Endothelial cell of umbilical vein (primary cell): ENCODE measurements around the gene NKD1. TPM values are rescaled to one million over a fixed set of nuclear protein-coding genes. Genes with fewer than 3 reads are reported as not detected.

Source experiments
- BruUV-seq: library from RNA; stranded (reverse); fragments of 400-500 nt; replicated peaks from 2 replicates; lab custom pipeline; 2021; lab: Mats Ljungman, UMichigan
- CTCF ChIA-PET: fragments of 300-600, 350-600 bp; sonication (Branson Sonifier 250); formaldehyde crosslinking; loops from one replicate; lab custom pipeline; 2021; ENCODE audit warnings: antibody characterized with exemption, inconsistent platforms; lab: Charles Lee
- POLR2A ChIA-PET: fragments of 300-600, 350-600 bp; sonication (Branson Sonifier 250); formaldehyde crosslinking; loops from one replicate; lab custom pipeline; 2021; ENCODE audit warnings: antibody characterized with exemption, inconsistent platforms; lab: Charles Lee
- DNase-seq: peaks from one replicate; pipeline ENCODE4 v3.0.0-alpha.2; 2011; ENCODE audit warnings: low read depth, low spot score
- FAIRE-seq: peaks from 2 replicates; lab custom pipeline; 2011; peaks lifted over from hg19 to GRCh38; lab: Jason Lieb, UNC
- H2AFZ ChIP-seq: 2 replicates; pipeline ENCODE4 v1.6.0; 2012; ENCODE audit warnings: low read depth, low read length, control low read depth, inconsistent platforms
- H3K27ac ChIP-seq: 2 replicates; pipeline ENCODE4 v1.5.1; 2011; ENCODE audit warnings: low read depth, mild to moderate bottlenecking, control low read depth, low read length, moderate library complexity; ENCODE audit not compliant: insufficient read depth
- H3K27me3 ChIP-seq, 2 experiments: 2 replicates each; pipeline versions ENCODE4 v1.6.0 to v1.6.1; 2011; ENCODE audit warnings: low read length in 2 of 2, mixed read lengths in 1 of 2; ENCODE audit not compliant: control insufficient read depth in 2 of 2, insufficient read depth in 2 of 2
- H3K36me3 ChIP-seq, 2 experiments: 2 replicates in 1 of 2; 3 replicates in 1 of 2; pipeline ENCODE4 v1.5.1; 2011; ENCODE audit warnings: low read length in 2 of 2, mild to moderate bottlenecking in 1 of 2, moderate library complexity in 1 of 2; ENCODE audit not compliant: control insufficient read depth in 2 of 2, insufficient read depth in 2 of 2; ENCODE audit errors: extremely low read depth in 1 of 2
- H3K4me1 ChIP-seq: 3 replicates; pipeline ENCODE4 v1.5.1; 2011; ENCODE audit warnings: mild to moderate bottlenecking, low read length; ENCODE audit not compliant: control insufficient read depth, insufficient read depth; ENCODE audit errors: extremely low read depth
- H3K4me2 ChIP-seq: 2 replicates; pipeline ENCODE4 v1.6.1; 2011; ENCODE audit warnings: low read length, control low read depth, mixed read lengths; ENCODE audit not compliant: insufficient read depth
- H3K4me3 ChIP-seq, 3 experiments: fragments of 200-600 bp in 1 of 3; sonication (generic), shearing (Covaris generic) in 1 of 3; replicated peaks in 1 of 3; 2 replicates each; pipeline ENCODE4 v1.5.1; 2011 to 2016; ENCODE audit warnings: control low read depth in 3 of 3, low read length in 3 of 3, mild to moderate bottlenecking in 2 of 3, inconsistent platforms in 1 of 3, low read depth in 1 of 3, moderate library complexity in 1 of 3; ENCODE audit not compliant: insufficient read depth in 1 of 3
- H3K79me2 ChIP-seq: 2 replicates; pipeline ENCODE4 v1.6.0; 2012; ENCODE audit warnings: low read length, inconsistent platforms; ENCODE audit not compliant: control insufficient read depth, insufficient read depth
- H3K9ac ChIP-seq: replicated peaks from 2 replicates; pipeline ENCODE3; 2011; ENCODE audit warnings: low read length, control low read depth; ENCODE audit not compliant: insufficient read depth; ENCODE audit errors: extremely low read depth
- H3K9me1 ChIP-seq: replicated peaks from 3 replicates; pipeline ENCODE4 v1.6.0; 2011; ENCODE audit warnings: mild to moderate bottlenecking, low read length; ENCODE audit not compliant: control insufficient read depth, insufficient read depth; ENCODE audit errors: extremely low read depth
- H3K9me3 ChIP-seq: replicated peaks from 2 replicates; pipeline ENCODE4 v1.5.1; 2012; ENCODE audit warnings: low read length, inconsistent platforms; ENCODE audit not compliant: control insufficient read depth, insufficient read depth
- H4K20me1 ChIP-seq: replicated peaks from 2 replicates; pipeline ENCODE3; 2011; ENCODE audit warnings: mild to moderate bottlenecking, low read length; ENCODE audit not compliant: control insufficient read depth, insufficient read depth; ENCODE audit errors: extremely low read depth
- CTCF ChIP-seq, 2 donors: IDR thresholded peaks; 1 replicate in 1 of 2; 2 replicates in 1 of 2; pipeline ENCODE4 v1.5.1; 2011; ENCODE audit warnings: low read length in 2 of 2, mild to moderate bottlenecking in 2 of 2, moderate library complexity in 2 of 2, control low read depth in 1 of 2, inconsistent platforms in 1 of 2, low read depth in 1 of 2; ENCODE audit not compliant: insufficient read depth in 1 of 2; ENCODE audit errors: extremely low read depth in 1 of 2
- EZH2 ChIP-seq: IDR thresholded peaks from 2 replicates; pipeline ENCODE4 v1.6.1; 2012; ENCODE audit warnings: borderline replicate concordance, low read depth, mild to moderate bottlenecking, moderate library complexity, low read length, inconsistent platforms; ENCODE audit not compliant: severe bottlenecking
- FOS ChIP-seq: IDR thresholded peaks from 2 replicates; pipeline ENCODE4 v1.6.1; 2011; ENCODE audit warnings: mild to moderate bottlenecking, low read length, moderate library complexity, borderline replicate concordance; ENCODE audit not compliant: insufficient read depth
- GATA2 ChIP-seq: IDR thresholded peaks from 2 replicates; pipeline ENCODE4 v1.7.0; 2011; ENCODE audit warnings: low read depth, mild to moderate bottlenecking, moderate library complexity, mixed read lengths, low read length; ENCODE audit not compliant: insufficient read length, insufficient read depth
- JUN ChIP-seq: IDR thresholded peaks from 2 replicates; pipeline ENCODE4 v1.6.1; 2011; ENCODE audit warnings: borderline replicate concordance, low read depth; ENCODE audit not compliant: insufficient read length, insufficient read depth
- MAX ChIP-seq: IDR thresholded peaks from 2 replicates; pipeline ENCODE4 v1.6.1; 2011; ENCODE audit not compliant: insufficient read depth, insufficient read length
- MYC ChIP-seq: IDR thresholded peaks from one replicate; pipeline ENCODE4 v1.6.1; 2011; ENCODE audit warnings: mild to moderate bottlenecking, low read depth, low read length
- POLR2A ChIP-seq: IDR thresholded peaks from 2 replicates; pipeline ENCODE4 v1.6.1; 2012; ENCODE audit warnings: low read depth, mild to moderate bottlenecking, control low read depth, low read length
- POLR2AphosphoS5 ChIP-seq: IDR thresholded peaks from 2 replicates; pipeline ENCODE4 v1.6.1; 2012; ENCODE audit warnings: low read depth, mild to moderate bottlenecking, control low read depth, low read length, moderate library complexity; ENCODE audit not compliant: insufficient read depth
- dilution Hi-C: fragments of 300-500 bp; cut with MboI; formaldehyde crosslinking; loops from one replicate; pipeline ENCODE4 v1.15.0; 2019; ENCODE audit warnings: low sequenced_read_pairs; ENCODE audit not compliant: extremely low pct_ligation_motif_present
- intact Hi-C: fragments of 100-400 bp; cut with micrococcal nuclease; formaldehyde crosslinking; loops from one replicate; pipeline ENCODE4 v1.10.0; 2022
- polyA plus RNA-seq, 4 experiments: library from polyadenylated mRNA; depleted of rRNA in 3 of 4; stranded (reverse) in 3 of 4; unstranded in 1 of 4; fragments of >200 nt; gene quantifications; 2 replicates each; pipeline versions ENCODE4 v1.2.1 to v1.2.3, GENCODE V29; 2011 to 2012; ENCODE audit warnings: missing spikeins in 1 of 4
- total RNA-seq: library from RNA; stranded (reverse); gene quantifications from 2 replicates; pipeline ENCODE4 v1.2.3, GENCODE V29; 2021

Gene NKD1
- total and polyA plus RNA-seq, 2 donors (not counting 3 experiments of a cell fraction or from before 2014, with no cell fraction given), result not detected

GRCh38 chr16:50580180-50580798, 32.1 kb downstream of the NKD1 start:
- Histone ChIP-seq H3K4me2 (no peak overlapping the region), H3K27me3 (no peaks in the 10 kb centered on the region), H4K20me1 (no peaks in the 10 kb centered on the region), H3K9me3 (no peaks in the 10 kb centered on the region), H3K9ac (no peak overlapping the region), H3K4me3 (no peak overlapping the region), H3K36me3 (no peaks in the 10 kb centered on the region), H3K27ac (no peak overlapping the region), H2AFZ (no peak overlapping the region), H3K9me1 (no peaks in the 10 kb centered on the region), H3K4me1 (no peaks in the 10 kb centered on the region), H3K79me2 (no peaks in the 10 kb centered on the region)
- CTCF ChIA-PET, result interaction anchor here (0.9 kb wide), 1 partner anchor 13 kb away, joined by 3 read pairs; no protein-coding TSS in a partner anchor
- DNase-seq, result no peak
- intact Hi-C loops (no loop called here), dilution Hi-C loops (no loop called here)
- POLR2A ChIA-PET, result interaction anchor here (0.6 kb wide), 1 partner anchor 13 kb away, joined by 5 read pairs; no protein-coding TSS in a partner anchor
- FAIRE-seq, result no peak
- no TSS peak for BruUV-seq
- no peak for TF ChIP-seq MYC
- TF ChIP-seq MAX, result no peak
- TF ChIP-seq POLR2AphosphoS5, result no peak
- no peak for TF ChIP-seq JUN
- no peak for TF ChIP-seq FOS
- TF ChIP-seq GATA2, result no peak
- TF ChIP-seq POLR2A, result no peak
- no peak for TF ChIP-seq EZH2
- no peak for TF ChIP-seq CTCF (IDR thresholded peaks at IDR 0.05; ENCODE audit: extremely low read depth in 1 of 2, insufficient read depth in 1 of 2, low read depth in 1 of 2, low read length in 2 of 2)
